GM18870 (cell line): ENCODE measurements around the gene CFAP221.
A peak's percentile ranks its signal among the peaks of the same experiment; 100 is the strongest.

ENCODE experiments used
- ATAC-seq: cut with Tn5 transposase; IDR thresholded peaks from one replicate; pipeline ENCODE4 v1.9.1; 2021; ENCODE audit warnings: moderate library complexity; ENCODE audit not compliant: unreplicated experiment

Gene CFAP221

DNA sequence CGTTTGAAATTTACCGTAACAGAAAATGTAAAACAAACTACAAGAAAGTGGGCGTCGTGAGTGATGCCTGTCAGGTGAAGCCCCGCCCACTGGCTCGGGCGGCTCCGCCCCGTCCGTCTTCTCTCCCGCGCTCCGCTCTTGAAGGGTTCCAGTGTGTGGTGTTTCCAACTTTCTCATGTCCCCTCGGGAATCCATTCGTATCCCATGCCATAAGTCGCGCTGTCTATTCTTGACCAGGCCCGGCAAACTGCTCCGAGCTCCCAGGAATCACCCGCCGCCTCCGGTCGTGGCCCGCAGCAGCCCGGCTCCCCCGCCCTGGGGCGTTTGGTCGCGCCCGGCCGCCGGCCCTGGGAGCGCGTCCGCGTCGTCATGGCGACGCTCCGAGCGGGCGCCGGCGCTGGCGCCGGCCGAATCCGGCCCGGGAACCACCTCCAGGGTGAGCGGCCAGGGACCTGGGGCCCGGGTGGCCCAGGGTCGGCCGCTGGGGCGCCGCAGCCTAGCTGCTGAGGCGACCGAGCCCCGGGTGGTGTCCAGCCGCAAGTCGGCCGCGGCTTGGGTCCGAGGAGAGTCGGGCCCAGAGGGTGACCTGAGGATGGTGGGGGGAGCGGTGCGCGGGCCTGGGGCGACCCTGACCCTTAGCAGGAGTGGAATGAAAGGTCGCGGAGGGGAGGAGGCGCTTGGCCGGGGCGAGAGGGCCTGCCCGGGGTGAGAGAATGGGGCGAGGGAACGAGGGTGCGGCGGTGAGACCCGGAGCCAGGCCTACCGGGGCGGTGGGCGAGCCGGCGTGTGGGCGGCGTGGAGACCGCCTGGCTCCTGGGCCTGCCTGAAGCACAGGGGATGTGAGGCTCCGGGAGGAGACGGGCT lies at the start of gene CFAP221:
TSS of gene CFAP221 (plus strand) at position 375 of the 864 bp plus-strand sequence. CDS start 1,683 bp downstream, outside the sequence.
- ATAC-seq = peak; percentile 61

DNA sequence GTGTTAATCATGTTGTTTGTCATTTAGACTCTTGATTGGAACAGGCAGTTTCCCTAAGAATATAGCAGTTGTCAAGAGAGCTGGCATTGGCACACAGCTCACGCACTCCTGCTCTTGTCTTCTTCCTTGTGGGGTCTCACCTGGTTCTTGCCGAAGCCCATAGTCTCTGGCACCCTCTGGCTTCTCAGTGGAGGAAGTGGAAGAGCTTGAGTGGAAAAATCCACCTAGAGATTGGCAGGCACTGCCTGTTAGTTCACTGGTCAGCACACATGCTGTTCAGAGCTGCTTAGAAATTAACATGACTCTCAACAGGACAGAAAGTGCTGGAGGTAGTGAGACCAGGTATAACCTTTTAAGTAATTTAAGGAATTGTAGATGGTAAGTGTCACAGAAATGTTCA lies 48.3 kb upstream of the CFAP221 start:
- ATAC-seq = no peak

DNA sequence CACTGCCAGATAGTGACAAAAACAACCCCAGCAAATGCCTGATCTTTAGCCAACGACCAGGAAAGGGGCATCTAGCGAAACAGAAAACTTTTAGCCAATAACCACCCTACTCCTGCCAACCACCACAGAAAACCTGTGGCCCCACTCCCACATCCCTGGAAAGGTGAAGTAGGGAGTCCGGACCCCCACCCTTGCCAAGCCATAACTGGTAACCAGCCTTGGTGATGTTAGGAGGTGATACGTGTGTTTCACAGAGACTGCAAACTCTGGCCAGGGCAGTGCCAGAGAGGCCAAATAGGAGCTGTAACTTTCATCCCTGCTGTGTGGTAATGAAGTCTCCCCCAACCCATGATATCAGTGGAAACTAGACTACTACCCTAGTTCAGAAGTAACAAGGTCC lies 47.6 kb upstream of the CFAP221 start:
- ATAC-seq = no peak

DNA sequence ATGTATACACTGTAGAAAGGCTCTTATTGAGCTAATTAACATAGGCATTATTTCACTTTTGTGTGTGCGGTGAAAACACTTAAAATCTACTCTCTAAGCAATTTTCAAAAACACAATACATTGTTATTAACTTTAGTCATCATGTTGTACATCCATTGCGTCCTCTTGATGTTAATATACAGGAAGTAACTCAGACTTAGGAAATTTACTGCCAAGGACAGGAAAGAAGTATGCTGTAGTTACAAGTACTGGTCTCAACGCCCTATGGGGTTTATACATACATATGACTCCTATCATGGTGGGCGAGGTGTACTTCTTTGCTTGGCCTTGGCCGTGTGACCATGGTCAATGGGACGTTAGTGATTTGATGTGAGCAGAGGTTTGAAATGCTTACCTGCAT lies 35.5 kb upstream of the CFAP221 start:
- no peak for ATAC-seq

DNA sequence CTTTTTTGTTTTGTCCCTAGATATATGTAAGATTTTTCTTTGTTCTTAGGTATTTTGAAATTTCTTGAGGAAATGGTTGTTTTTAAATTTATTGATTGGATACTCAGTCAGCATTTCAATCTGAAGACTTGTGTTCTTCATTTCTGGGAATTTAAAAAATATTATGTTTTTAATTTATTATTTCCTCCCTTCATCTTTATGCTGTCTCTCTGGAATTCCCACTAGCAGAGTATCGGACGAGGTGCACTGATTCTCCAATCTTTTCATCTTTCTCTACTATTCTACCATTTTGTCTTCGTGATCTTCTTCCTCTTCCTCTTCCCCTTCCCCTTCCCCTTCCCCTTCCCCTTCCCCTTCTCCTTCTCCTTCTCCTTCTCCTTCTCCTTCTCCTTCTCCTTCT lies 32.3 kb upstream of the CFAP221 start:
- no peak for ATAC-seq

DNA sequence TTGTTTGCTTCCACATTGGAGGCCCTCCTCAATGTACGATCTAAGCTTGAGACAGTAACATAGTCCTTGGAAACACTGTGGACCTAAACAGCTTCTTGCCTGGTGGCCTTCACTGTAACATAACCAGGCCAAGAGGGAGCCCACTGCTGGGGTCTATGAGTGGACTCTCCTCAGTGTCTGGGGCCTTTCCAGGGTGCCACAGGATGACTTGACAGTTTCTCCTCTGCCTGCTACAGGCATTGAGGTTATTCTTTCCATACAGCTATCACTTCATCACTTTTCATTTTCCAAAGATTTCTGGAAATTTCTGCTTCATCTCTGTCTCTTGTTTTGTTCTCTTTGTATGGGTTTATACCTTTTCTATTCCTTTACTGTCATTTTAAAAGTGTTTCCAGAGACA lies 31.3 kb upstream of the CFAP221 start:
- ATAC-seq = no peak

DNA sequence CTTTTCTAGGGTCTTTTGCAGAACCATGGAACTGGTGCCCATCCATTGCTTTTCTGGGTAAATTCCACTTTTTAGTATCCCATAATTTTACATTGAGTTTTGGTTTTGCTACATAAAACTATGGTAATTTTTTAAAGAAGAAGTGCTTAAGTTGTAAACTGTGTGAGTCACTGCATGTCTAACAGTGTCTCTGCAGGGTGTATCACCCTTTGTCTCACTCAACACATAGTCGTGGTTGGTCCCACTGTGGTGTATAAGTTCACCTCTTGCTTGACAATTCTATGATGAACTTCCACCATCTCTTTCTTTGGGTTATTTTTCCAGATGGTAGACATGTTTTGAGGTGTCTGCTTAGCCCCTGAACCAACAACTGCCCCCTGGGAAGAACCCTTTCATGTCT lies 30.4 kb upstream of the CFAP221 start:
- ATAC-seq = no peak

DNA sequence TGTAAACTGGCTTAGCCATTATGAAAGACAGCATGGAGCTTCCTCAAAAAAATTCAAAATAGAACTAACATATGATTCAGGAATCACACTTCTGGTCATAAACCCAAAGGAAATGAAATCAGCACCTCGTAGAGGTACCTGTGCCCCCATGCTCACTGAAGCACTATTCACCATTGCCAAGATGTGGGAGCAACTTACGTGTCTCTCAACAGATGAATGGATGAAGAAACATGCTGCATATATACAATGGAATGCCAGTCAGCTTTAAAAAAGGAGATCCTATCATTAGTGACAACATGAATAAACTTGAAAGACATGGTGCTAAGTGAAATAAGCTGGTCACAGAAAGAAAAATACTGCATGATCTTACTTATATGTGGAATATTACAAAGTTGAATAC lies 28.1 kb upstream of the CFAP221 start:
- no peak for ATAC-seq

DNA sequence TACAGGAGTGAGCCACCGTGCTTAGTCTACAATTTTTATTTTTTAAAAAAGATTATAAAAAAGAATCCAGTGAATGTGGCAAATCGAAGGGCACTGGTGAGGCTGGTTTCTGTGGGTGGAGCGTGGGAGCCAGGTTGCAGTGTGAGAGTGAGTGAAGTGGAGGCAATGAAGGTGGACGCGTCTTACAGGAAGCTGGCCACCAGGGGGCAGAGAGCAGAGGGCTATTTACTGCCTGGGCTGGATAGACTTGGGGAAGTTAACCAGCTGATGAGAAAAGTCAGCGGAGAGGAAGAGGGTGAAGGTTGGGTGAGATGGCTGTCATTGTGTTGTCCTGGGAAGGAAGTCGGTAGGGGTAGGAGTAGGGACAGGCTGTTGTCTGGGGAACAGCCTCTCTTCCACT lies 26.8 kb upstream of the CFAP221 start:
- ATAC-seq = no peak

DNA sequence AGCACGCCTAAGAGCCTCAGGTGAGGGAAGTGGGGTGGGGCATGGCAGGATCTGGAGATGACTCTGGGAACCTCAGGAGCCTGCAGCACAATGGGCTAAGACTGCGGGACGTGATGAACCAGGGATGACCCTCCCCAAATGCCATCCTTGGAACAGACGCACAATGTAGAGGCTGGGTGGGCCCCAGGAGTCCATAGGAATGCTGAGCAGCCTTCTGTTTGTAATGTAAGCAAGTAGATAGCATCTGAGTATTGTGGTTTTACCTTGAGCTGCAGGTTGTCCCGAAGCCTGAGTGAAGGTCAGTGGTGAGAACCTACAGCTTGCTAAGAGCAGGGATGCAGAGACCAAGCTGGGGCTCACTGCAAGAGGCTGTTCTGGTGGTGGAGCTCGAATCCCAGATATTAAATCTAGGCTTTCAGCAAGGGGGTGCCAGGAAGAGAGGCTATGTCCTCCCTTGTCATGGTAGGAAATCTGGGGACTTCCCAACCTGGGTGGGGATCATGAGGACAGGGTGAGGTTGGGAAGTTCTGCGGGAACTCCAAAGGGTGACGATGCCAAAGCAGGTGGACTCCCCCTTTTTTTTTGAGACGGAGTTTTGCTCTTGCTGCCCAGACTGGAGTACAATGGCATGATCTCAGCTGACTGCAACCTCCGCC lies 25.7 kb upstream of the CFAP221 start:
- ATAC-seq = no peak

DNA sequence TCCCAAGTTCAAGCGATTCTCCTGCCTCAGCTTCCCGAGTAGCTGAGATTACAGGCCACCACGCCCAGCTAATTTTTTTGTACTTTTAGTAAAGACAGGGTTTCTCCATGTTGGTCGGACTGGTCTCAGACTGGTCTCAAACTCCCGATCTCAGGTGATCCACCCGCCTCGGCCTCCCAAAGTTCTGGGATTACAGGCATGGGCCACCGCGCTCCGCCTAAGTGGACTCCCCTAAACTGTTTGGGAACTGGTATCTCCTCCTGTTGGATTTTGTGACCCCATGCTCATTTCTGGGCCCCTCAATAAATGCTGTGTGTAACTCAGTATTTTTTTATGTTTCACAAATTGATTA lies 25.2 kb upstream of the CFAP221 start:
- no peak for ATAC-seq

DNA sequence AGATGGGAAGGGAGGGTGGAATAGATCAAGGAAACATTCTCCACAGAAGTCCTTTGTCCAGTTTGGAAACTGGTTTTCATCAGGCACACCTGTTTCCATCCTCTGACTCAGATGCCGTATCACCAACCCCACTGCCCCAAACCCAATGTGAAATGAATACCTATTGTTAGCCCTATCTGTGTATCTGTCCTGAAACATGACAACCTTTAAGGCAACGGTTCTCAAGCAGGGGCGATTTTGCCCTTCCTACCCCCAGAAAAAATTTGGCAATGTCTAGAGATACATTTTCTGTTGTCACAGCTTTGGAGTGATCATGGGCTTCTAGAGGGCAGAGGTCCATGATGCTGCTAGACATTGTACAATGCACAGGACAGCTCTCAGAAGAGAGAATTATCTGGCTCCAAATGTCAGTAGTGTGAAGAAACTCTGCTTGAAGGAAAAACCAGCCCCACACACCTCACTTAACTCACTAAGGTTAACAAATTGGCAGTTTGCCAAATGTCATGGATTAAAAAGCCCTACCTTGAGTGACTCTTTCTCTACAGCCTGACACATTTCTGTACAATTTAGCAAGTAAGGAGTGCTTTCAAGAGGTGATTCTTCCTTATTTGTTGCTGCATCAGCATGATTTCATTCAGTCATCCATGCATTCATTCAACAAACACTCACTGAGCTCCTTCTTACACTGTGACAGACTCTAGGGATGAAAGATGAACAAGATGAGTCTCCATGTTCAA lies 23.4 kb upstream of the CFAP221 start:
- no peak for ATAC-seq

DNA sequence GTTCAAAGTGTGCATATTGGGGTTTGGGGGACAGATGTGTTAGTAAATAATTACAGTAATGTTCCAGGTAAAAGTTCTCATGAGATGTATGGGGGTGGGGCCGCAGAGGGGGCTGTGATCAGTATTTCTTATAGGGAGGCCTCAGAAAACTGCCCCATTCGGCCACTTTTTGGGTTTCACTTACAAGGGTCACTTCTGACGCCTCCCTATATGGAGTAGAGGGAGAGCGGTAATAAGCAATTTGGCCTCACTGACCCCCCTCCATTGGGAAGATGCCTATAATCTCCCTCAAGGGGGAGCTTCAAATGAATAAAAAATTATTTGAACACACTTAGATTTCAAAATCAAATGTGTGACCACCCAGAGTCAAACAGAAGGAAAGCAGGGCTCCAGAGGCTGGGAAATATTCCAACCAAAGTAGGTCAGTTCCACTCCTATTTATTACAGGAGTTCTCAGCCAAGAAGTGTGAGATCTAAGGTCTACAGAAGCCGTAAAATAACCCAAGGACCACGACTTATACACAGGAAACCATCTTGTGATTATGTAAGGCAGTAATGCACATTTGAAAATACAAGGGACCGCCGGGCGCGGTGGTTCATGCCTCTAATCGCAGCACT lies 22.7 kb upstream of the CFAP221 start:
- no peak for ATAC-seq

DNA sequence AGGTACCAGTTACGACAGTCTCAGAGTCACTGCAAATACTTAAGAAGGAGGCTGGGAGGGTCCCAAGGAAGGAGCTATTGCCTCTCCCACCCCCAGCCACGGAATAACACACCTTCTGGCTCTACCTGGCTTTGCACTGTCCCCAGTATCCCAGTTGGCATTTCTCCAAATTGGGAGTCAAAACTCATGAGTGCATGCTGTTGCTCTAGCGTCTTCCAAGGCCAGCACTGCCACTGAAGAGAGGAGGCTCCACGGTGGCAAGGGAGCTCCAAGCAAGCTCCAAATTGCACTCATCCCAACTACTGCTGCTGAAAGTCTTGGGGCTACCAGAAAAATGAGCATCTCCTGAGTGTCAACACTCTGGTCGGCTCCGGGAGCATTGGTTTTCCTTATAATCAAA lies 21.6 kb upstream of the CFAP221 start:
- no peak for ATAC-seq

DNA sequence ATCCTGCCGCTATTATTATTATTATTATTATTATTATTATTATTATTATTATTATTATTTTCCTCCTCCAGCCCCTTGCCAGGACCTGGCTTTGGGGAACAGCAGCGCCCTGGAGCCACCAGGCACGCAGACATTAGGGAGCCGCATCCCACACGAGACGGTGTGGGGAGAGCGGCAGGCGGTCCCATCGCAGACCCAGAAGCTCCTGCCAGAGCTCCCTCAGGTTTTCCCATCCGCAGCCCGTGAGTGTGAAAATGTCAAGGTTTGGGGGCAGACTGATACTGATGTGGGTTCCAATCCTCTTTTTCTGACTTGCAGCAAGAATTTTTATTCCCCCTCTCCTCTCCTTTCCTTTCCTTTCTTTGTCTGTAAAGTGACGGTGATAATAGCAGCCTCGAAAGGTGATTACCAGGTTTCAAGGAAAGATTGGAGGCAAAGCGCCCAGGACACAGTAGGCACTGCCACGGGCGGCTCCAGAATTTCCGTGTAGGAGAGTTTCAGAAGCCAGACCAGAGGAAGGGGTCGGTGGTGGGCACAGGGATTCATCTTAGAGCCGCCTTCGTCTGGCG lies 20.8 kb upstream of the CFAP221 start:
- ATAC-seq = no peak

DNA sequence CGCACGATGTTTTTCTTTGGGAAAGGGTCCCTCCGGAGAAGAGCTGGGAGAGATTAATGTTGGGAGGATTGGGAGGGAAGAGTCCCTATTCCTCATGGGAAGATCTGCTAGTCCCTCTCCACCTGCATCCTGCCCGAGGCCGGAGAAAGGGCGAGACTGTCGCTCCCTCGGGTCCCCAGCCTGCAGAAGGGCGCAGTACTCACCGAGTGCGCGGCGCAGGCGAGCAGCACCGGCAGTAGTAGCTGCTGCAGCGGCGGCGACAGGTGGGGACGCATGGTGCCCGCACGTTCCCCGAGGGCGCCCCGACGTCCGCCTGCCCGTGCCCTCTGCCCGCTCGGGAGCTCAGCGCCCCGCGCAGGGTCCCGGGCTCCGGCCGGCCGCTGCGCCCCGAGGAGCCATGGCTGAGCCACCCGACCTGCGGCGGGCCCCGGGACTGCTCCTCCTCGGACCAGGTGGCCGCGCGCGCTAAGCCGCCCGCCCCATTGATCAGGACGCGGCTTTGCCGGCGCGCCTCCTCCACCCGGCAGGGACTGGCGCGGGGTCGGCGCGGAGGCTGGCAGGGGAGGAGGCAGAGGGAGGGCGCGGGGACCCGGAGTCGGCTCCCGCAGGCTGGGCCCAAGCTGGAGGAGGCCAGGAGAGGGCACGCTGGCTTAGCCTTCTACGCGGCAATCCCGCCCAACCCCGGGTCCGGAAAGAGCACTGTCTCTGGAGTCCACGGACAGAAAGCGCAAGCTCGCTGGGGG lies 20.1 kb upstream of the CFAP221 start, which contains the start of gene SCTR:
TSS of gene SCTR (minus strand) at position 532 of the 743 bp plus-strand sequence. CDS start at position 275, 257 bp downstream.
- no peak for ATAC-seq

DNA sequence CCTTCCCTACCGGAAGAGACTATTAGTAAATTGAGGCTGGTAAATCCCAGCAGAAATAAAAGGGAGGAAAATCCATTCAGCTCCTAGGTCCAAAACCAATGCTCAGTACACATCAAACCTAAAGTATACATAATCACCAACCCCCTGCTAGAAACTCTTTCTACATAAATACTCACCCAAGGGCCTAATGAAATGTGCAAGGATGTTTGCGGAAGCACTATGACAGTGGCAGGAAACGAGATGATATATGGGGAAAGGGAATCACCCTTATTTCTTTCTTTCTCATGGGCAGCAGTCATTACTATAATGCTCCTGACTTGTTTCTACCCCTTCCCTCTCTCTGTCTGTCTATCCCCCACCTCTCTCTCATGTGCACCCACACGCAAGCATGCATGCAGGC lies 18.6 kb upstream of the CFAP221 start:
- no peak for ATAC-seq

DNA sequence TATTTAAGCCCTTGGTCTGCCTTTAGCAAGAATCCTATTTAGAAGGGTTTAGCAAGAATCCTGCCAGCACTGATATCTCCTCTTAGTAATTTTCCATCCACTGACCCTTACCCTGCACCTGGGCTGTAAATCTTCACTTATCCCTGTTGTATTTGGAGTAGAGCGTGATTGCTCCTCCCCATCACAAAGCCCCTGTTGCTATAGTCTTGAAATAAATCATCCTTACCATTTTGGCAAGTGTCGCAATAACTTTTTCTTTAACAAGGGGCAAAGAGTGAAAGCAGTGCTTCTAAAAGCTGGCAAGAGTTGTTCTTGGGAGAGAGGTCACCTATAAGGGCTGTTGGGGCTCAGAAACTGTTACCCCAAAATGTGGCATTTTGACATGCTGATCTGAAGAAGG lies 16.2 kb upstream of the CFAP221 start:
- ATAC-seq = no peak

DNA sequence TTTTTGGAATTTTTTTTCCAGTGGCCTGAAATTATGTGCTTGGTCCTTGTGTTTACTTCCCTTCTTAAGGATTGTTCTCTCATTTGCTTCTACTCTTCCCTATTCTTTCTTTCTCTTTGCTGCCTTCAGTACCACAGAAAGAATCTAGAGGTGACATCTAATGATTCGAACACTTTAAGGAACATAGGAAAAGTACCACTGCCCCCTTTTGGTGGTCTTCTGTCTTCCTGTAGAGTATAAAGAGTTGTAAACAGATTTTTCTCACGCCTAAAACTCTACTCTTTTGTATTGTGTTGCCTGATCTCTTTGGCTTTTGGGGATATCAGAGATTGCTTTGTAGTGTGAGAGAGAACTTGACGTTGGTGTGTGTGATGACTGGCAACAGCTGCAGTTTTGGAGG lies 13.0 kb upstream of the CFAP221 start:
- no peak for ATAC-seq

DNA sequence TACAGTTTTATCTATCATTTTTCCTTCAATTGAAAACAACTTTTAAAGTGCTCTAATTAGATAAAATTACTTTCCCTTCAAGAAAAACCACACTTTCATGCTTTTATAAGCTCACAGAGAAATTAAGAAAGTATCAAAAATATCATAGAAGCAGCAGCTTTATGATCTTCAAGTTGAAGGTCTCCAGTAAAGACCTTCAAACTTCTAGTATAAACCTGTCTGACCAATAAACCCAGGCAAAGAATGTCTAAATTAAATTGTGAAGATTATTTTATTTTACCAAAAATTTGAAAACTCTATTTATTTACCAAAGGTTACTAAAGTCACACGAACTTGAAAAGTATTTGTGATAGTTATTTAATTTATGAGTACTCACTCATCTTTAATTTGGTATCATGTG lies 10.7 kb upstream of the CFAP221 start:
- ATAC-seq = no peak
